Measurements from ENCODE around the gene ZDHHC14.

Gene ZDHHC14

DNA sequence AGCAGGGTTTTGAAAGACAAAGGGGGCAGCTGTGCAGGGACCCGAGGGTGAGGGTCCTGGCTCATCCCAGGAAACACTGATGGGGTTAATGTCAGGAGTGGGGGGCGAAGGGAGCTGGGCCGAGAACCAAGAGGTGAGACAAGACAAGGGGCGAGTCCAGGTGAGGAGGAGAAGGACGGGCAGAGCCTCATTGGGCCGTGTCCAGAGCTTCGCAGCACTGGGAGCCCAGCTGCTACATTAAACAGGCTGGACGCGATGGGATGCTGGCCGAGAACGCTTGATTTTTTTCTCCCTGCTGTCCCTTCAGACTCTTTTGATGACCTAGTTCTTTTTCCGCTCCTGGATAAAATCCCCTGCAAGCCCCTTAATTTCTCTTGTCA lies 269.3 kb downstream of the ZDHHC14 start:
- DNase-seq (ENCODE audit: low read depth), result no peak
- H3K4me3 ChIP-seq (ENCODE audit: low read depth, low read length), result no peak overlapping the region
- no peak for TF ChIP-seq MYC (IDR thresholded peaks at IDR 0.05; ENCODE audit: low read depth, low read length)
- TF ChIP-seq, protein P1, sequence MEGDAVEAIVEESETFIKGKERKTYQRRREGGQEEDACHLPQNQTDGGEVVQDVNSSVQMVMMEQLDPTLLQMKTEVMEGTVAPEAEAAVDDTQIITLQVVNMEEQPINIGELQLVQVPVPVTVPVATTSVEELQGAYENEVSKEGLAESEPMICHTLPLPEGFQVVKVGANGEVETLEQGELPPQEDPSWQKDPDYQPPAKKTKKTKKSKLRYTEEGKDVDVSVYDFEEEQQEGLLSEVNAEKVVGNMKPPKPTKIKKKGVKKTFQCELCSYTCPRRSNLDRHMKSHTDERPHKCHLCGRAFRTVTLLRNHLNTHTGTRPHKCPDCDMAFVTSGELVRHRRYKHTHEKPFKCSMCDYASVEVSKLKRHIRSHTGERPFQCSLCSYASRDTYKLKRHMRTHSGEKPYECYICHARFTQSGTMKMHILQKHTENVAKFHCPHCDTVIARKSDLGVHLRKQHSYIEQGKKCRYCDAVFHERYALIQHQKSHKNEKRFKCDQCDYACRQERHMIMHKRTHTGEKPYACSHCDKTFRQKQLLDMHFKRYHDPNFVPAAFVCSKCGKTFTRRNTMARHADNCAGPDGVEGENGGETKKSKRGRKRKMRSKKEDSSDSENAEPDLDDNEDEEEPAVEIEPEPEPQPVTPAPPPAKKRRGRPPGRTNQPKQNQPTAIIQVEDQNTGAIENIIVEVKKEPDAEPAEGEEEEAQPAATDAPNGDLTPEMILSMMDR (IDR thresholded peaks at IDR 0.05; ENCODE audit: low read depth, low read length), result no peak
- TF ChIP-seq, protein P2, sequence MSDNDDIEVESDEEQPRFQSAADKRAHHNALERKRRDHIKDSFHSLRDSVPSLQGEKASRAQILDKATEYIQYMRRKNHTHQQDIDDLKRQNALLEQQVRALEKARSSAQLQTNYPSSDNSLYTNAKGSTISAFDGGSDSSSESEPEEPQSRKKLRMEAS (IDR thresholded peaks at IDR 0.05; ENCODE audit: low read depth, low read length), result no peak
- no peak for TF ChIP-seq POLR2A (IDR thresholded peaks at IDR 0.05; ENCODE audit: extremely low read depth, insufficient read length)

DNA sequence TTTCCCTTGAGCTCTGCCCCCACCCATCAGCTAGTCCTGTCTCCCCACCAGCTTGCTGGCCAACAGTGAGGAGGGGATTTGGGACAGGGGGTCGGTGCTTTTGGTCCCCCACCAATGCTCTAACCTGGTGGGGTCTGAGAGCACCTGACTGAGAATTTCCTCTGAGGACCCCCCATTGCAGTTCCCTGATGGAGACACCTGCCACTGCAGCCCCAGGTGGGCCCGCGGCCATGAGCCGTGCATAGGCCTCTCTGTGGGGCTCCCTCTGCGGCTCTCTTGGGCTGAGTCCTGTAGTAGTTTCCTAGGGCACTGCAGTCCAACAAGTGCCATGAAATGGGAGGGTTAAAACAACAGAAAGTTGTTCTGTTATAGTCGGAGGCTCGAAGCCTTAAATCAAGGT lies 269.8 kb downstream of the ZDHHC14 start:
- no peak for DNase-seq (ENCODE audit: low read depth)
- H3K4me3 ChIP-seq (ENCODE audit: low read depth, low read length), result no peak overlapping the region
- TF ChIP-seq, protein P1 (IDR thresholded peaks at IDR 0.05; ENCODE audit: low read depth, low read length), result no peak
- no peak for TF ChIP-seq MYC (IDR thresholded peaks at IDR 0.05; ENCODE audit: low read depth, low read length)
- TF ChIP-seq, protein P2 (IDR thresholded peaks at IDR 0.05; ENCODE audit: low read depth, low read length), result no peak
- TF ChIP-seq POLR2A (IDR thresholded peaks at IDR 0.05; ENCODE audit: extremely low read depth, insufficient read length), result no peak

DNA sequence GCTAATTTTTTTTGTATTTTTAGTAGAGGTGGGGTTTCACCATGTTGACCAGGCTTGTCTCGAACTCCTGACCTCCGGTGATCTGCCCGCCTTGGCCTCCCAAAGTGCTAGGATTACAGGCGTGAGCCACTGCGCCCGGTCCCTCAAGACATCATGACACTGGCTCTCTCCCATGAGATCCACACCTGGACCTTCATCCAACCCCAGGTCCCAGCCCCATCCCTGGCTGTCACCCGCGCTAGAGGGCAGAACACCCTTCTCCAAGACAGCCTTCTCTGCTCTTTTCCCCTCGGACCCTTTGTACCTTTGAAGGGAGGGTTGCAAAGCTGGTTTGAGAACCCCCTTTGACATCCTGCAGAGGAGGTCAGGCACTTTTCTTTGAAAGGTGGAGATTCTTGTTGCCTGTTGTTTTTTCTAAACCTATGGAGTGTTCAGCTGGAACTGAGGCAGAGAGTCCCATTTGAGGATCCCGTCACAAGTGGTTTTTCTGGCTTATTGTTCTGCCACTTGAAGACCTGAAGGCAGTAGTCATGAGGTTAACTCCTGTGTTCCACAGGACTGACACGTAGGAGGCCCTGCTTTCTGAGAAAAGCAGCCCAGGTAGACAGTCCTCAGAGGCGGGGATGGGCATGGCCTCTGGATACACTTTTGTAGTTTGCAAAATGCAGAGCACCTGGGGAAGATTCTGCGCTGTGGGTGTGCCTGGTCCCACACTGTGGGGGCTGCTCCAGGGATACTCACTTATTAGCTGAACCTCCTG lies 270.9 kb downstream of the ZDHHC14 start:
- DNase-seq (ENCODE audit: low read depth), result no peak
- TF ChIP-seq, protein P1 (IDR thresholded peaks at IDR 0.05; ENCODE audit: low read depth, low read length), result no peak
- TF ChIP-seq, protein P2 (IDR thresholded peaks at IDR 0.05; ENCODE audit: low read depth, low read length), result no peak
- no peak overlapping the region for H3K4me3 ChIP-seq (ENCODE audit: low read depth, low read length)

DNA sequence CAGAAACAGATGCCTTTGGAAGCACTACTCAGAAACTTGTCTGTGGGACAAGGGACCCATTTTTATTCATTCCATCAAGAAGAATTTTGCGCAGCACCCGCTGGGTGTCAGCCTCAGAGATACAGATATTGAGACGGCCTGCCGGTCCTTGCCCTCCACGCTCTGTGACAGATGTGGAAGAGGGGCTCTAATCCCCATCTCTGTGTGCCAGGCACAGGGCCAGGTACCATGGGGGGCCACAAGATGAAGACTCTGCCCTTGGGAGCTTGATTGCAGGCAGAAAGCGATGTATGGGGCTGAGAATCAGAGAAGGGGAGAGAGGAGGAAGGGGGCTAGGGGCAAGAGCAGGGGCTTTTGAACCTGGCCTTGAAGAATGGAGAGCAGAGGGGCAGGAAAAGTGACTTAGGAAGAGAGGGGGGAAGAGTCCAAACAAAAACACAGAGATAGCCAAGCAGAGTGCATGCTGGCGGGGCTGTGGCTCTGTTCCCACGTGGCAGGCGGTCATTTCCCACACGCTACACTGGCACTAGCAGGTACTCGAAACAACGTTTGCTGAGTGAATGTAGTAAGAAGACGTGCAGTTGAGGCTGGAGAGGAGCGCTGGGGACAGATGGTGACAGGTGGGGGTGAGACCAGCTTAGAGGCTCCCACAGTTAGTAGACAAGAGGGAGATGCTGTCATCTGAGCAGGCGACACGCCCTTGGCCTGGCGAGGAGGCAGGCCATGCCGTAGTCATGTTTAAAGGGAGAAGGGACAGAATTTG lies 271.8 kb downstream of the ZDHHC14 start:
- no peak for TF ChIP-seq MYC (IDR thresholded peaks at IDR 0.05; ENCODE audit: low read depth, low read length)
- TF ChIP-seq, protein P1 (IDR thresholded peaks at IDR 0.05; ENCODE audit: low read depth, low read length), result no peak
- TF ChIP-seq POLR2A (IDR thresholded peaks at IDR 0.05; ENCODE audit: extremely low read depth, insufficient read length), result no peak
- TF ChIP-seq, protein P2 (IDR thresholded peaks at IDR 0.05; ENCODE audit: low read depth, low read length), result no peak
- no peak for DNase-seq (ENCODE audit: low read depth)
- no peak overlapping the region for H3K4me3 ChIP-seq (ENCODE audit: low read depth, low read length)

DNA sequence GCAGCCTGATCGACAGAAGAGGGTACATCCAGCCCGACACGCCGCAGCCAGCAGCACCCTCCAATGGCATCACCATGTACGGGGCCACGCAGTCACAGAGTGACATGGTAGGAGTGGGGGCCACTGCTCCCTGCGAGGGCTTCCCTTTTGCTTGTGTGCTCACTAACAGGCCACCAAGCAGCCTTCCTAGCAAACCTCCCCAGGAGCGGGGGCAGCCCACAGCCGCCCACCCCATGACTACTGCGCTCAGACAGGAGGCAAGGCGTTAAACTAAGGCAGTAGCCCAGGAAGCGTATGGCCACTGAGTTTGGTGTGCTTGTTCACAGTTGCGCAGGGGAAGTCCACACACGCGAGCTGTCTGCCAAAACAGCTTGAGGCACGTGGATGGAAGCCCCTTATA lies 272.5 kb downstream of the ZDHHC14 start:
- no peak overlapping the region for H3K4me3 ChIP-seq (ENCODE audit: low read depth, low read length)
- DNase-seq (ENCODE audit: low read depth), result no peak
- TF ChIP-seq MYC (IDR thresholded peaks at IDR 0.05; ENCODE audit: low read depth, low read length), result no peak
- TF ChIP-seq, protein P1 (IDR thresholded peaks at IDR 0.05; ENCODE audit: low read depth, low read length), result no peak
- no peak for TF ChIP-seq POLR2A (IDR thresholded peaks at IDR 0.05; ENCODE audit: extremely low read depth, insufficient read length)
- TF ChIP-seq, protein P2 (IDR thresholded peaks at IDR 0.05; ENCODE audit: low read depth, low read length), result no peak

All from NB4 (cell line).